ENCODE data around the gene SH3RF1. TPM values are rescaled to one million over a fixed set of nuclear protein-coding genes. Genes with fewer than 3 reads are reported as not detected.

The SH3RF1 gene
- total RNA-seq, 1 donor from 2014 or later, result 19.6 TPM

DNA sequence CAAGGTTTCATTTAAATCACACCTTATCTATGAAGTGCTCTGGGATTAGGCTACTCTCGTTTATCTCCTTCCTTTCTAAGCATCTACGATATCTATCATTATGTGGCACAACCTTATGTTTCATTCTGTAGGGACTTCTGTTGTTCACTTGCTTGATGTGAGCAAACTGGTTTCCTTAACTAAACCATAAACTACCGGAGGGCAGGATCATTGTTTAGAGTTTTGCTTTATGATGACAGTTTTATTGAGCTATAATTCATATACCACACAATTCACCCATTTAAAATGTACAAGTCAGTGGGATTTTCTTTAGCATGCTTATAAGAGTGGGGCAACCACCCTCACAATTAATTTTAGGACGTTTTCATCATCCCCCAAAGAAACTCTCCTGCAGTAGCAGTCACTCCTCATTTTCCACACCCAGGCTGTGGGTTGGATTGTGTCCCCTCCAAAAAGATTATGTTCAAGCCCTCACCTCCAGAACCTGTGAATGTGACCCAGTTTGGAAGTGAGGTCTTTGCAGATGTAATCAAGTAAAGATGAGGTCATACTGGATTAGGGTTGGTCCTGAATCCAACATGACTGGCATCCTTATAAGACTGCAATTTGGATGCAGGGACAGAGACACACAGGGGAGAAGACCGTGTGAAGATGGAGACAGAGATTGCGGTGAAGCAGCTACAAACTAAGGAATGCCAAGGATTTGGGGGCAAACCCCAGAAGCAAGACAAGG is 42.1 kb upstream of the SH3RF1 start:
- H3K27me3 Mint-ChIP-seq (ENCODE audit: low read depth), result peaks cover 7% of the 10 kb centered on the region
- H3K4me1 Mint-ChIP-seq, result peaks cover 40% of the 10 kb centered on the region
- H3K4me3 Mint-ChIP-seq, result no peak overlapping the region
- no peak for DNase-seq (ENCODE audit: low spot score in 2 of 2, unreplicated experiment in 2 of 2)
- peaks cover 16% of the 10 kb centered on the region for H3K9me3 Mint-ChIP-seq
- H3K27ac Mint-ChIP-seq, result no peak overlapping the region
- no peaks in the 10 kb centered on the region for H3K36me3 Mint-ChIP-seq
- TF ChIP-seq, protein P1, sequence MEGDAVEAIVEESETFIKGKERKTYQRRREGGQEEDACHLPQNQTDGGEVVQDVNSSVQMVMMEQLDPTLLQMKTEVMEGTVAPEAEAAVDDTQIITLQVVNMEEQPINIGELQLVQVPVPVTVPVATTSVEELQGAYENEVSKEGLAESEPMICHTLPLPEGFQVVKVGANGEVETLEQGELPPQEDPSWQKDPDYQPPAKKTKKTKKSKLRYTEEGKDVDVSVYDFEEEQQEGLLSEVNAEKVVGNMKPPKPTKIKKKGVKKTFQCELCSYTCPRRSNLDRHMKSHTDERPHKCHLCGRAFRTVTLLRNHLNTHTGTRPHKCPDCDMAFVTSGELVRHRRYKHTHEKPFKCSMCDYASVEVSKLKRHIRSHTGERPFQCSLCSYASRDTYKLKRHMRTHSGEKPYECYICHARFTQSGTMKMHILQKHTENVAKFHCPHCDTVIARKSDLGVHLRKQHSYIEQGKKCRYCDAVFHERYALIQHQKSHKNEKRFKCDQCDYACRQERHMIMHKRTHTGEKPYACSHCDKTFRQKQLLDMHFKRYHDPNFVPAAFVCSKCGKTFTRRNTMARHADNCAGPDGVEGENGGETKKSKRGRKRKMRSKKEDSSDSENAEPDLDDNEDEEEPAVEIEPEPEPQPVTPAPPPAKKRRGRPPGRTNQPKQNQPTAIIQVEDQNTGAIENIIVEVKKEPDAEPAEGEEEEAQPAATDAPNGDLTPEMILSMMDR (IDR thresholded peaks at IDR 0.05; ENCODE audit: unreplicated experiment), result no peak

GRCh38 chr4:169311643-169312365 is 41.0 kb upstream of the SH3RF1 start:
- peaks cover 38% of the 10 kb centered on the region for H3K4me1 Mint-ChIP-seq
- H3K4me3 Mint-ChIP-seq, result no peak overlapping the region
- no peak for DNase-seq (ENCODE audit: low spot score in 2 of 2, unreplicated experiment in 2 of 2)
- no peak overlapping the region for H3K27ac Mint-ChIP-seq
- H3K36me3 Mint-ChIP-seq, result no peaks in the 10 kb centered on the region
- H3K9me3 Mint-ChIP-seq, result peaks cover 16% of the 10 kb centered on the region
- H3K27me3 Mint-ChIP-seq (ENCODE audit: low read depth), result peaks cover 6% of the 10 kb centered on the region
- TF ChIP-seq, protein P1 (IDR thresholded peaks at IDR 0.05; ENCODE audit: unreplicated experiment), result no peak

DNA sequence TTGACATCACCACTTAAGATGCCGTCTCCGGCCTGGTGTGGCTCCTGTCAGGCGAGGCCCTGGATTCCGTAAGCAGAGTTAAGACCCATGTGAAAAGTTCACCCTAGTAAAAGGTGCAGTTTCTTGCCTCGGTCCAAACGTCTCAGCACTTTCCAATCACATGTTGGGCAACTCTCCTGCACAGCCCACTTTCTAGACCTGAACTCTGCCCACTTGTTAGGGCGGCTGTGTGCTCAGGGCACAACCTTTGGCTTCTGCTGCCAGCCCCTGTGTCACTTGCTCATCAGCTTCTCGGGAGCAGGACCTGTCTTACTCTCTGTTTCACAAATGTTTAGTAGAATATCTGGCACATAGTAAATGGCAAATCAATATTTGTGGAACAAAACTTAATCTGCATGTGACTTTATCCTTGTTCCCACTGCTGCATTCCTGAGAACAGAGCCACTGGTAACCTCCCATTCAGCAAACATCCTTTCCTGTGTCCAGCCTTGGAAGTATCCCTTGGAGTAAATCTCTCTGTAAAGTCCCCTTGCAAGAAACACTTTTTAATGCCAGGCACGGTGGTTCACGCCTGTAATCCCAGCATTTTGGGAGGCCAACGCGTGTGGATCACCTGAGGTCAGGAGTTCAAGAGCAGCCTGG is 38.7 kb upstream of the SH3RF1 start:
- Mint-ChIP-seq H3K4me1 (peaks cover 14% of the 10 kb centered on the region), H3K36me3 (no peaks in the 10 kb centered on the region), H3K9me3 (peaks cover 16% of the 10 kb centered on the region), H3K4me3 (no peak overlapping the region), H3K27me3 (ENCODE audit: low read depth) (peaks cover 7% of the 10 kb centered on the region), H3K27ac (no peak overlapping the region)
- TF ChIP-seq, protein P1 (IDR thresholded peaks at IDR 0.05; ENCODE audit: unreplicated experiment), result no peak
- DNase-seq (ENCODE audit: low spot score in 2 of 2, unreplicated experiment in 2 of 2), result no peak

- no peak overlapping the region for H3K27ac Mint-ChIP-seq
- DNase-seq (ENCODE audit: low spot score in 2 of 2, unreplicated experiment in 2 of 2), result no peak
- H3K4me3 Mint-ChIP-seq, result no peak overlapping the region
- H3K4me1 Mint-ChIP-seq, result peaks cover 5% of the 10 kb centered on the region
- peaks cover 7% of the 10 kb centered on the region for H3K27me3 Mint-ChIP-seq (ENCODE audit: low read depth)
- H3K9me3 Mint-ChIP-seq, result peaks cover 14% of the 10 kb centered on the region
- no peaks in the 10 kb centered on the region for H3K36me3 Mint-ChIP-seq
- TF ChIP-seq, protein P1 (IDR thresholded peaks at IDR 0.05; ENCODE audit: unreplicated experiment), result no peak
Measured at GRCh38 chr4:169307576-169307975, 36.8 kb upstream of the SH3RF1 start.

- TF ChIP-seq, protein P1 (IDR thresholded peaks at IDR 0.05; ENCODE audit: unreplicated experiment), result no peak
- no peaks in the 10 kb centered on the region for H3K36me3 Mint-ChIP-seq
- no peak overlapping the region for H3K4me3 Mint-ChIP-seq
- peaks cover 7% of the 10 kb centered on the region for H3K27me3 Mint-ChIP-seq (ENCODE audit: low read depth)
- no peak for DNase-seq (ENCODE audit: low spot score in 2 of 2, unreplicated experiment in 2 of 2)
- no peak overlapping the region for H3K27ac Mint-ChIP-seq
- H3K4me1 Mint-ChIP-seq, result no peaks in the 10 kb centered on the region
- H3K9me3 Mint-ChIP-seq, result peaks cover 12% of the 10 kb centered on the region
Measured at GRCh38 chr4:169305651-169306050, 34.9 kb upstream of the SH3RF1 start.
